ENCODE results near the gene THBD.

Gene THBD

DNA sequence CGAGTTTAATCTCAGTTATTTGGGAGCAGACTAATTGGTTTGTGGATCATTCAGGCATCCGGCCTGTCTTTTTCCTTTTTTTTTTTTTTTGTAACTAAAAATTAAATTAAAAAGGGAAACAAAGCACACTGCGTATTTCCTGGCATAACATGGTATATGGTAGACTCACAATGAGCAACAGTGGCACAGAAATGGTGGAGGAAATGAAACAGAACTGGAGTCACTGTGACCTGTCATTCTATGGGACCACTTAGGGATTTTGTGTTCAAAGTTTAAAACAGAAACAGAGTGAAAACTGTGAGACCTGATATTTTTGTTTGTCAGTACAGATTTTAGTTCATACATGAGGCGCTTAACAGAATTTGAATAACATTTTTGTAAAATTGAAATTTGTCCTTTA is 41.4 kb upstream of the THBD start:
- TF ChIP-seq, protein P1, sequence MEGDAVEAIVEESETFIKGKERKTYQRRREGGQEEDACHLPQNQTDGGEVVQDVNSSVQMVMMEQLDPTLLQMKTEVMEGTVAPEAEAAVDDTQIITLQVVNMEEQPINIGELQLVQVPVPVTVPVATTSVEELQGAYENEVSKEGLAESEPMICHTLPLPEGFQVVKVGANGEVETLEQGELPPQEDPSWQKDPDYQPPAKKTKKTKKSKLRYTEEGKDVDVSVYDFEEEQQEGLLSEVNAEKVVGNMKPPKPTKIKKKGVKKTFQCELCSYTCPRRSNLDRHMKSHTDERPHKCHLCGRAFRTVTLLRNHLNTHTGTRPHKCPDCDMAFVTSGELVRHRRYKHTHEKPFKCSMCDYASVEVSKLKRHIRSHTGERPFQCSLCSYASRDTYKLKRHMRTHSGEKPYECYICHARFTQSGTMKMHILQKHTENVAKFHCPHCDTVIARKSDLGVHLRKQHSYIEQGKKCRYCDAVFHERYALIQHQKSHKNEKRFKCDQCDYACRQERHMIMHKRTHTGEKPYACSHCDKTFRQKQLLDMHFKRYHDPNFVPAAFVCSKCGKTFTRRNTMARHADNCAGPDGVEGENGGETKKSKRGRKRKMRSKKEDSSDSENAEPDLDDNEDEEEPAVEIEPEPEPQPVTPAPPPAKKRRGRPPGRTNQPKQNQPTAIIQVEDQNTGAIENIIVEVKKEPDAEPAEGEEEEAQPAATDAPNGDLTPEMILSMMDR (IDR thresholded peaks at IDR 0.05; ENCODE audit: extremely low read depth, insufficient read depth, missing control alignments): no peak
- no peak for DNase-seq (ENCODE audit: low spot score)
- in situ Hi-C loops (cut with MboI; ENCODE audit: low pct_unique_long_range_greater_than_20kb, low sequenced_read_pairs, unreplicated experiment): no loop called here

DNA sequence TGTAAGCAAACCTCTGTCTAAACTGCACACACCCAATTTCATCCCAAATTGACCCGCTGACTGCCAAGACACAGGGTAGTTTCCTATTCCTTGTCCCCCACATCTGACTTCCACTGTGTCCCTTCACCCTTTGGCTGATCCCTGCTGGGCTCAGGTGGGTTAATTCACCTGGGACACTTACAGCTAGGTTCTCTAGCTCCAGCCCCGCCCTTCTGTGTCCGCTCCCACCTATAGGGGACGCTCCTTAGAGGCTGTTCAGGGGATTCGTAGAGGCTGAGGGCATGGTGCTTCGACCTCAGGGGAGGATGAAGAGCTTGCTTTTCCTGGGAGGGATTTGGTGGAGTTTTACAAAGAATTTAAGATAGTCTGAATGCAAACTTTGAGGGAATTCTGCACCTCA is 40.7 kb upstream of the THBD start:
- DNase-seq (ENCODE audit: low spot score): no peak

DNA sequence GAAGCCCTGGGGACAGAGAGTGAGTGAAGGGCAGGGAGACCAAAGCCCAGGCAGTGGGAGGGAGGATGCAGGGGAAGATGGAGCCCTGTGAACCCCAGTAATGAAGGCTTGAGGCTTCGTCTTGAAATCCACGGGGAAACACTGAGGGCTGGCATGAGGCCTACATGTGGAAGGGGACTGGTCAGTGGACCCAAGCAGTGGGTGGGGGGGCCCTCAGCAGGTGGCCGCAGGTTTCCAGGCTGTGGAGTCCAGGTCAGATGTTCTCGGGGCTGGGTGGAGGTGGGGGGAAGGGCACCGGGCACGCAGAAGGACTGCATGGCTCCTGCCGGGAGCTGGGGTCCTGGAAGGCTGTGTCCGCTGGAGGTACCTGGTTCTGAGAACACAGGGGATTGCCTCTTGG is 39.4 kb upstream of the THBD start:
- TF ChIP-seq, protein P1 (IDR thresholded peaks at IDR 0.05; ENCODE audit: extremely low read depth, insufficient read depth, missing control alignments): no peak
- no peak for DNase-seq (ENCODE audit: low spot score)
- in situ Hi-C loops (cut with MboI; ENCODE audit: low pct_unique_long_range_greater_than_20kb, low sequenced_read_pairs, unreplicated experiment): no loop called here

More for the DNA sequence above, 40.7 kb upstream of the THBD start:
- in situ Hi-C loops (cut with MboI; ENCODE audit: low pct_unique_long_range_greater_than_20kb, low sequenced_read_pairs, unreplicated experiment): no loop called here
- TF ChIP-seq, protein P1 (IDR thresholded peaks at IDR 0.05; ENCODE audit: extremely low read depth, insufficient read depth, missing control alignments): no peak

DNA sequence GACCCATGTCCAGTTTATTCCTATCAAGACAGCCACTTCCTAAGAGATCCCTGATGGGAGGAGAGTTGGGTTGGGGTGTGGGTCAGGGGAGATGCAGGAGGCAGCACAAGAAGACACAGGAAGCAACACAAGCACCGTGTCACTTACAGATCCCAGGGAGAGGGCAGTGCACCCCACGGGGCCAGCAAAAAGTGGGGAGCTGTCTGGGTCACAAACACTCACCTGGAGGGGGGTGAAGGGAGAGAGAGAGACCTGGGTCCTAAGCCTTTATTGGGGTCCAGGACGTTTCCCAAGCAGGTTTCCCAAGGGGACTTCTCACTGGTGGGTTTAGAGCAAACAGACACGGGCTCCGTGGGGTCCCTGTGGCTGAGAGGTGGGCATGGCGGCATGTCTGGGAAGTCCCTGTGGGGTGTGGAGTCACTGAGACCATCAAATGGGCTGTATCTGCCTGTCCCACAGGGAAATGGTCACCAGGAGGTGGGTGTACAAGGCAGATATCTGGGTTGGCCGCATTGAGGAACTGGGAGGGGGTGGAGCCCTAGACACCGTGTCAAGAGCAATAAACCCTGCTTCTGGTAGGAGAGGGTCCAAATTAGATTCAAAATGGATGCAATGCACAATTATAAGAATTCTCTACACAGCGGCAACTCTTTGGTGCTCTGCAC is 38.2 kb upstream of the THBD start:
- TF ChIP-seq, protein P1 (IDR thresholded peaks at IDR 0.05; ENCODE audit: extremely low read depth, insufficient read depth, missing control alignments): no peak
- in situ Hi-C loops (cut with MboI; ENCODE audit: low pct_unique_long_range_greater_than_20kb, low sequenced_read_pairs, unreplicated experiment): no loop called here
- no peak for DNase-seq (ENCODE audit: low spot score)

DNA sequence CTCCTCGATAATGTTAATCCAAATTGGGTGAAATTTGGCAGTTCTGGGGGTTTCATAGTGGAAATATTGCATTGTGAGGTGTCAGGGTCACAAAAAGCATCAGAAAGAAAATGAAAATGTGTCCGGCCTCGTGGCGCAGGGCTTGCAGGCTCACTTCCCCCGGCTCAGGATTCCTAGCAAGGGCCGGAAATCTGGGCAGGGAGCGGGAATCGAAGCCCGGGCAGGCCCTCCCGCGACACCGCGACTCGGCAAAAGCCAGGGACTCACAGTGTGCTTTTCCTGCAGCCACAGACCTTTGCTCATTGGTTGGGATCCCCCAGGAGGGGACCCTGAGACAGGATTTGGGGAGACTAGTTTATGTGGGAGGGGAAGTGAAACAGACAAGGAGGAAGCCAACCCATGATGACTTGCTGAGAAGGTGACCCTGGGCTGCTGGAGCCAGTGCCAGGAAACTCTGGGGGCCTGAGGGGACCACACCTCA is 37.5 kb upstream of the THBD start:
- TF ChIP-seq, protein P1 (IDR thresholded peaks at IDR 0.05; ENCODE audit: extremely low read depth, insufficient read depth, missing control alignments): no peak
- in situ Hi-C loops (cut with MboI; ENCODE audit: low pct_unique_long_range_greater_than_20kb, low sequenced_read_pairs, unreplicated experiment): no loop called here
- DNase-seq (ENCODE audit: low spot score): no peak

DNA sequence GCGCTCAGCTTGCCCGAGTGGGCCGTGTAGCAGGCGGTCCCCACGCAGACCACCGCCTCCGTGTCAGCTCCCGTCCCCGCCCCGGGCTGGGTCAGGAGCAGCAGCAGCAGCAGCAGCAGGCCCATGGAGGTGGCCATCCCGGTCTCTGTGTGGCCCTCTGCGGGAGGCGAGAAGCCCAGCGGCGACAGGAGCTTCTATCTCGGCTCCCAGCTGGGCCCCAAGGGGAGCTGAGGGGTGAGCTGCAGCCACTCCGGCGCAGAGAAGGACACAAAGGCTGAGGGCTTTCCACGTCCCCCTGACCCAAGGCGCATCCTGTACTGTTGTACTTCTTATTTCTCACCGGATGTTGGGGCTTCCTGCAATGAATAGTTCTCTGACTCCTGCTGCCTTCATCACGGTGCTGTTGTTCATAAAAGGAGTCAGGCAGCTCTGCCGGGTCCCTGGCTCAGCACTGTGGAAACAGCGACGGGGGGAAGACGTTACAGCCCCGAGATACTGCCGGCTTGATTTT is 36.6 kb upstream of the THBD start, which contains the start of gene CD93:
TSS of gene CD93 (minus strand) at position 269 of the 511 bp plus-strand sequence. CDS start at position 137, 132 bp downstream.
- in situ Hi-C loops (cut with MboI; ENCODE audit: low pct_unique_long_range_greater_than_20kb, low sequenced_read_pairs, unreplicated experiment): no loop called here

More for the DNA sequence above, 36.6 kb upstream of the THBD start, which contains the start of gene CD93:
- peak; percentile 51 for DNase-seq (ENCODE audit: low spot score)
- TF ChIP-seq, protein P1 (IDR thresholded peaks at IDR 0.05; ENCODE audit: extremely low read depth, insufficient read depth, missing control alignments): no peak
